ENCODE data around the gene RHBDL1.

Gene RHBDL1

GRCh38 chr16:661184-661821 is 14.2 kb upstream of the RHBDL1 start:
- Histone ChIP-seq H3K36me3 (ENCODE audit: insufficient read depth, low read length) (peaks cover 11% of the 10 kb centered on the region), H3K9ac (ENCODE audit: low read depth, low read length) (peak overlapping the region; percentile 49), H3K4me3 (ENCODE audit: low read length) (no peak overlapping the region), H3K4me2 (ENCODE audit: low read length) (peak overlapping the region; percentile 67), H3K9me3 (replicated peaks; ENCODE audit: low read length) (no peaks in the 10 kb centered on the region), H3K4me1 (ENCODE audit: control insufficient read depth, insufficient read depth, low read length) (peaks cover 11% of the 10 kb centered on the region), H3K27me3 (ENCODE audit: control insufficient read depth, insufficient read depth, low read length) (no peaks in the 10 kb centered on the region)

DNA sequence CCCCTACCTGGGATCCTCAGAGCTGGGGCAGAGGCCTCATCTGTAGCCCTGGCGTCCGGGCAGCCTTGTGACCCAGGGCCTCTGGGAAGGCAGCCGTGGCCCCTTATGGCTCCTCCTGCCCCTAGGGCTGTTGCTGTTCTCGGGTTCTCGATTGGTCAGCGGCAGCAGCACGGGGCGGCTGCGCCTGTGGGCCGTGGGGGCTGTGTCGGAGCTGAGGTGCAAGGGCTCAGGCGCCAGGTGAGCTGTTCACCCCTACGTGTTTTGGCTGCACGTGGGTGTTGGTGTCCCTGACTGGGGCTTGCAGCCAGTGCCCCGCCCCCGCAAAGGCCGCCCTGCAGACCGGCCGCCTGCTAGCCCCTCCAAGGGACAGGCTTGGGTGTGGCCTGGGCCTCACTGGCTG is 13.4 kb upstream of the RHBDL1 start:
- Histone ChIP-seq H3K9me3 (replicated peaks; ENCODE audit: low read length) (no peaks in the 10 kb centered on the region), H3K4me3 (ENCODE audit: low read length) (no peak overlapping the region), H3K9ac (ENCODE audit: low read depth, low read length) (no peak overlapping the region), H3K27me3 (ENCODE audit: control insufficient read depth, insufficient read depth, low read length) (no peaks in the 10 kb centered on the region), H3K36me3 (ENCODE audit: insufficient read depth, low read length) (peaks cover 11% of the 10 kb centered on the region), H3K4me2 (ENCODE audit: low read length) (no peak overlapping the region), H3K4me1 (ENCODE audit: control insufficient read depth, insufficient read depth, low read length) (peaks cover 11% of the 10 kb centered on the region)

- Histone ChIP-seq H3K9ac (ENCODE audit: low read depth, low read length) (no peak overlapping the region), H3K36me3 (ENCODE audit: insufficient read depth, low read length) (peaks cover 11% of the 10 kb centered on the region), H3K4me1 (ENCODE audit: control insufficient read depth, insufficient read depth, low read length) (peaks cover 13% of the 10 kb centered on the region), H3K9me3 (replicated peaks; ENCODE audit: low read length) (no peaks in the 10 kb centered on the region), H3K4me2 (ENCODE audit: low read length) (no peak overlapping the region), H3K4me3 (ENCODE audit: low read length) (no peak overlapping the region), H3K27me3 (ENCODE audit: control insufficient read depth, insufficient read depth, low read length) (no peaks in the 10 kb centered on the region)
Observed at GRCh38 chr16:662597-662996, 12.9 kb upstream of the RHBDL1 start.

DNA sequence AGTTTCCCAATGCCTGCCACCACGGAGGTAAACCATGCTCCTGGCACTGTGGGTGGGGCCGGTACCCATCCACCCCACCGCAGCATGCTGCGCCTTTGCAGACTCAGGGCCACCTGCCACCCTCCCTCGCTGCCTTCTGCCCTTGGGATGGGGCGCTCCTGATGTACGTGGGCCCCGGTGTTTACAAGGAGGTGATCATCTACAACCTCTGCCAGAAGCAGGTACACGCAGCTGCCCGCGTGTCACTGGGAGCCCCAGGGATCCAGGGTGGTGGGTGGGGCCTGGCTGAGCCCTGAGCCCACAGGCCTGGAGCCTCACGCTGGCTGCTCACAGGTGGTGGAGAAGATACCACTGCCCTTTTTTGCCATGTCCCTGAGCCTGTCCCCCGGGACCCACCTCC is 8.9 kb upstream of the RHBDL1 start:
- Histone ChIP-seq H3K4me3 (ENCODE audit: low read length) (no peak overlapping the region), H3K4me2 (ENCODE audit: low read length) (no peak overlapping the region), H3K36me3 (ENCODE audit: insufficient read depth, low read length) (peaks cover 21% of the 10 kb centered on the region), H3K27me3 (ENCODE audit: control insufficient read depth, insufficient read depth, low read length) (no peaks in the 10 kb centered on the region), H3K9me3 (replicated peaks; ENCODE audit: low read length) (no peaks in the 10 kb centered on the region), H3K9ac (ENCODE audit: low read depth, low read length) (no peak overlapping the region), H3K4me1 (ENCODE audit: control insufficient read depth, insufficient read depth, low read length) (peaks cover 11% of the 10 kb centered on the region)

- Histone ChIP-seq H3K9me3 (replicated peaks; ENCODE audit: low read length) (no peaks in the 10 kb centered on the region), H3K36me3 (ENCODE audit: insufficient read depth, low read length) (peaks cover 25% of the 10 kb centered on the region), H3K4me3 (ENCODE audit: low read length) (peak overlapping the region; percentile 95), H3K9ac (ENCODE audit: low read depth, low read length) (peak overlapping the region; percentile 97), H3K4me2 (ENCODE audit: low read length) (peak overlapping the region; percentile 40), H3K27me3 (ENCODE audit: control insufficient read depth, insufficient read depth, low read length) (no peaks in the 10 kb centered on the region), H3K4me1 (ENCODE audit: control insufficient read depth, insufficient read depth, low read length) (peaks cover 11% of the 10 kb centered on the region)
Observed at GRCh38 chr16:667113-667779, 8.2 kb upstream of the RHBDL1 start.

- peaks cover 11% of the 10 kb centered on the region for H3K4me1 ChIP-seq (ENCODE audit: control insufficient read depth, insufficient read depth, low read length)
- no peaks in the 10 kb centered on the region for H3K27me3 ChIP-seq (ENCODE audit: control insufficient read depth, insufficient read depth, low read length)
- peak within 1 kb of the TSS; percentile 95 for H3K4me3 ChIP-seq (ENCODE audit: low read length)
- no peaks in the 10 kb centered on the region for H3K9me3 ChIP-seq (replicated peaks; ENCODE audit: low read length)
- peak within 1 kb of the TSS; percentile 97 for H3K9ac ChIP-seq (ENCODE audit: low read depth, low read length)
- H3K4me2 ChIP-seq (ENCODE audit: low read length), result peak within 1 kb of the TSS; percentile 98
- H3K36me3 ChIP-seq (ENCODE audit: insufficient read depth, low read length), result peaks cover 32% of the 10 kb centered on the region
Observed at GRCh38 chr16:667780-668518, 7.5 kb upstream of the RHBDL1 start, which contains the start of gene RHOT2. TSS of gene RHOT2 (plus strand) at chr16:668132. CDS start at chr16:668200, 68 bp downstream.

DNA sequence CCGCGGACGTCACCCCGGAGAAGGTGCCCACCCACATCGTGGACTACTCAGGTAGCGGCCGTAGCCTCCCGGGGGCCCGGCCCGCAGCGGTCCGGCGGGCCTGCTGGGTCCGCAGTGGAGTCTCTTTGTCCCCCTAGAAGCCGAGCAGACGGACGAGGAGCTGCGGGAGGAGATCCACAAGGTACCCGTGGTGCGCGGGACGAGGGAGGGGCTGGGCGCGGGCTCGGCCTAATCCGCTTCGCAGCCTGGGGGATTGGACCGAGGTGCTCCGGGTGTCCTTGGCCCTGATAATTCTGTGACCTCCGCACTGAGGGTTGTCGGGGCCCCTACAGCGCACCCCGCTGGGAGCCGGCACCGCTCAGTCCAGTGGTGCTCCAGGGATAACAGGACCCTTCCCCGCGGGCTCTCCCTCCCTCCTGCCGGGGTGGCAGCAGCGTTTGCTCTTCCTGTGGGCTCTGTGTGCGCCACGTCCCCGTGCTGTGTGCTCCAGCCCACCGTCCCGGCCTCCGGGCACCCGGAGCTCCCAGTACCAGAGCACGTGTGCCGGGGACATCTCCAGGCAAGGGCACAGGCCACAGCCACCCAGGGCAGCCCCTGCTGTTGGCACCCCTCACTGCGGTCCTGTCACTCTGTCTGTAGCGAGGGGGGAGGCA is 6.8 kb upstream of the RHBDL1 start:
- H3K4me1 ChIP-seq (ENCODE audit: control insufficient read depth, insufficient read depth, low read length), result peaks cover 11% of the 10 kb centered on the region
- H3K9ac ChIP-seq (ENCODE audit: low read depth, low read length), result peak overlapping the region; percentile 97
- peaks cover 37% of the 10 kb centered on the region for H3K36me3 ChIP-seq (ENCODE audit: insufficient read depth, low read length)
- peak overlapping the region; percentile 95 for H3K4me3 ChIP-seq (ENCODE audit: low read length)
- H3K27me3 ChIP-seq (ENCODE audit: control insufficient read depth, insufficient read depth, low read length), result no peaks in the 10 kb centered on the region
- H3K9me3 ChIP-seq (replicated peaks; ENCODE audit: low read length), result no peaks in the 10 kb centered on the region
- H3K4me2 ChIP-seq (ENCODE audit: low read length), result peak overlapping the region; percentile 98

GRCh38 chr16:669666-670065 is 5.8 kb upstream of the RHBDL1 start:
- peaks cover 11% of the 10 kb centered on the region for H3K4me1 ChIP-seq (ENCODE audit: control insufficient read depth, insufficient read depth, low read length)
- peak overlapping the region; percentile 95 for H3K4me3 ChIP-seq (ENCODE audit: low read length)
- no peaks in the 10 kb centered on the region for H3K27me3 ChIP-seq (ENCODE audit: control insufficient read depth, insufficient read depth, low read length)
- H3K36me3 ChIP-seq (ENCODE audit: insufficient read depth, low read length), result peaks cover 41% of the 10 kb centered on the region
- H3K9ac ChIP-seq (ENCODE audit: low read depth, low read length), result peak overlapping the region; percentile 97
- no peaks in the 10 kb centered on the region for H3K9me3 ChIP-seq (replicated peaks; ENCODE audit: low read length)
- H3K4me2 ChIP-seq (ENCODE audit: low read length), result peak overlapping the region; percentile 98

DNA sequence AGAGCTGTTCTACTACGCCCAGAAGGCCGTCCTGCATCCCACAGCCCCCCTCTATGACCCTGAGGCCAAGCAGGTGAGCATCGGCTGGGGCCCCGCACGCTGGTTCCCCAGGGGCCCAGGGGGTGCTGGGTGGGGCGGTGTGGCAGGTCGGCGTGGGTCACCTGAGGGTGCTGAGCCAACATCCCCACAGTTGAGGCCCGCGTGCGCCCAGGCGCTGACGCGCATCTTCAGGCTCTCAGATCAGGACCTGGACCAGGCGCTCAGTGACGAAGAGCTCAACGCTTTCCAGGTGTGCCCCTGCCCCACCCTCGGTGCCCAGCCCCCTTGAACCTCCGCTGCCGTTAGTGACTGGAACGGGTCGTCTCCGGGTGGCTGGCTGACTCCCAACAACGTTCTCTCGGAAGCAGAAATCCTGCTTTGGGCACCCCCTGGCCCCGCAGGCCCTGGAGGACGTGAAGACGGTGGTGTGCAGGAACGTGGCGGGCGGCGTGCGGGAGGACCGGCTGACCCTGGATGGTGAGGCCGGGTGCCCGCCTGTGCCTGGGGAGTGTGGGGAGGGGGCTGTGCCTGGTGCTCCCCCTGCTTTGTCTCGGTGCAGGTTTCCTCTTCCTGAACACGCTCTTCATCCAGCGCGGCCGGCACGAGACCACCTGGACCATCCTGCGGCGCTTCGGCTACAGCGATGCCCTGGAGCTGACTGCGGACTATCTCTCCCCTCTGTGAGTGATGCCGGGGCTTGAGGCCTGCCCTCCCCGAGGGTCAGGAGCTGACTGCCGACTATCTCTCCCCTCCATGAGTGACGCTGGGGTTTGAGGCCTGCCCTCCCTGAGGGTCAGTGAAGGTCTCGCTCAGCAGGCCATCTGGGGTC is 4.8 kb upstream of the RHBDL1 start:
- Histone ChIP-seq H3K9me3 (replicated peaks; ENCODE audit: low read length) (no peaks in the 10 kb centered on the region), H3K36me3 (ENCODE audit: insufficient read depth, low read length) (peaks cover 41% of the 10 kb centered on the region), H3K4me2 (ENCODE audit: low read length) (no peak overlapping the region), H3K9ac (ENCODE audit: low read depth, low read length) (no peak overlapping the region), H3K4me3 (ENCODE audit: low read length) (no peak overlapping the region), H3K4me1 (ENCODE audit: control insufficient read depth, insufficient read depth, low read length) (peaks cover 15% of the 10 kb centered on the region), H3K27me3 (ENCODE audit: control insufficient read depth, insufficient read depth, low read length) (no peaks in the 10 kb centered on the region)

DNA sequence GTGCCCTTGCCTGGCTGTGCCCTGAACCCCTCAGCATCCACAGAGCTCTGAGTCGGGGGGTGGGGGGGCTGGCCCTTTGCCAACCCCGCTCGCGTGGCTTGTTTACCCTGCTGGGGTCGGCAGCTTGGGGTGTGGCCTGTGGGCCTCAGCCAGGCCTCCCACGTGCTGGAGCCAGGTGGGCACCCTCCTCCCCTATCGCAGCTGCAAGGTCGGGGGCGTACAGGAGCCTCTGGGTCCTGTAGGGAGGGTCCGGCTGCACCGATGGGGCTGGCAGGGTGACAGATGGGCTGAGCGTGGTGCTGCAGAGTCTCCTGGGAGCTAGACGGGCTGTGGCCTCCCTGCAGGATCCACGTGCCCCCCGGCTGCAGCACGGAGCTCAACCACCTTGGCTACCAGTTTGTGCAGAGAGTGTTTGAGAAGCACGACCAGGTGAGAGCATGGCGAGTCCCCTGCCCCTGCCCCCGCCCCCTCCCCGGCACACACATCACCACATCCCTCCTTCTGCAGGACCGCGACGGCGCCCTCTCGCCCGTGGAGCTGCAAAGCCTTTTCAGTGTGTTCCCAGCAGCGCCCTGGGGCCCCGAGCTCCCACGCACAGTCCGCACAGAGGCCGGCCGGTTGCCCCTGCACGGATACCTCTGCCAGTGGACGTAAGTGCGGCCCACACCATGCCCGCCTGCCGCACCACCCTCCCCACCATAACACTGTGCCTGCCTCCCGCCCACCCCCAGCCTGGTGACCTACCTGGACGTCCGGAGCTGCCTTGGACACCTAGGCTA is 3.9 kb upstream of the RHBDL1 start:
- Histone ChIP-seq H3K36me3 (ENCODE audit: insufficient read depth, low read length) (peaks cover 41% of the 10 kb centered on the region), H3K27me3 (ENCODE audit: control insufficient read depth, insufficient read depth, low read length) (no peaks in the 10 kb centered on the region), H3K9me3 (replicated peaks; ENCODE audit: low read length) (no peaks in the 10 kb centered on the region), H3K9ac (ENCODE audit: low read depth, low read length) (no peak overlapping the region), H3K4me2 (ENCODE audit: low read length) (no peak overlapping the region), H3K4me3 (ENCODE audit: low read length) (no peak overlapping the region), H3K4me1 (ENCODE audit: control insufficient read depth, insufficient read depth, low read length) (peaks cover 15% of the 10 kb centered on the region)

Data from skeletal muscle satellite cell (primary cell).